Neural cell (in vitro differentiated cells): ENCODE measurements around the gene SP4. TPM values are rescaled to one million over a fixed set of nuclear protein-coding genes. Genes with fewer than 3 reads are reported as not detected.

Experiments
- H2AFZ ChIP-seq: fragments of 200-600, 300-800 bp; sonication (generic), shearing (Covaris generic); 2 replicates; pipeline ENCODE4 v1.6.0; 2014; ENCODE audit warnings: low read depth, mild to moderate bottlenecking, antibody characterized with exemption, low read length, moderate library complexity
- H3F3A ChIP-seq: fragments of 200-600 bp; shearing (Covaris generic); 2 replicates; pipeline ENCODE4 v1.6.1; 2016; ENCODE audit warnings: mild to moderate bottlenecking, moderate library complexity, mixed read lengths, antibody characterized with exemption, low read length; ENCODE audit not compliant: insufficient read depth, poor library complexity, severe bottlenecking
- H3K27ac ChIP-seq: fragments of 200-600, 300-800 bp; sonication (generic), shearing (Covaris generic); 2 replicates; pipeline ENCODE4 v1.5.1; 2014; ENCODE audit warnings: mild to moderate bottlenecking, low read length, moderate library complexity
- H3K27me3 ChIP-seq: fragments of 300-800, 200-600 bp; sonication (generic), shearing (Covaris generic); 2 replicates; pipeline ENCODE4 v1.6.0; 2014; ENCODE audit warnings: mild to moderate bottlenecking, low read depth, low read length, moderate library complexity; ENCODE audit not compliant: insufficient read depth
- H3K36me3 ChIP-seq: fragments of 300-800, 200-600 bp; sonication (generic), shearing (Covaris generic); 2 replicates; pipeline ENCODE4 v1.5.1; 2014; ENCODE audit warnings: mild to moderate bottlenecking, antibody characterized with exemption, low read length, moderate library complexity; ENCODE audit not compliant: insufficient read depth
- H3K4me2 ChIP-seq: fragments of 300-800, 200-600 bp; sonication (generic), shearing (Covaris generic); 2 replicates; pipeline ENCODE4 v1.6.0; 2014; ENCODE audit warnings: mild to moderate bottlenecking, low read length
- H3K4me3 ChIP-seq: fragments of 300-800, 200-600 bp; sonication (generic), shearing (Covaris generic); 2 replicates; pipeline ENCODE4 v1.5.1; 2014; ENCODE audit warnings: mild to moderate bottlenecking, low read length, moderate library complexity
- H3K79me2 ChIP-seq: fragments of 200-600 bp; shearing (Covaris generic); replicated peaks from 2 replicates; pipeline ENCODE4 v1.6.0; 2014; ENCODE audit warnings: mild to moderate bottlenecking, low read length, moderate library complexity; ENCODE audit not compliant: insufficient read depth
- H3K9ac ChIP-seq: fragments of 300-800, 200-600 bp; sonication (generic), shearing (Covaris generic); 2 replicates; pipeline ENCODE4 v1.6.1; 2016; ENCODE audit warnings: mild to moderate bottlenecking, low read length, mixed read lengths
- H3K9me2 ChIP-seq: fragments of 200-600 bp; shearing (Covaris generic); 2 replicates; pipeline ENCODE4 v1.6.1; 2016; ENCODE audit warnings: mild to moderate bottlenecking, low read length, mixed read lengths; ENCODE audit not compliant: insufficient read depth
- H3K9me3 ChIP-seq: fragments of 200-600, 300-800 bp; sonication (generic), shearing (Covaris generic); 2 replicates; pipeline ENCODE4 v1.6.1; 2016; ENCODE audit warnings: mild to moderate bottlenecking, mixed run types, low read length, moderate library complexity, mixed read lengths
- H4K20me1 ChIP-seq: fragments of 200-600 bp; shearing (Covaris generic); 2 replicates; pipeline ENCODE4 v1.6.1; 2016; ENCODE audit warnings: mild to moderate bottlenecking, mixed run types; ENCODE audit not compliant: insufficient read depth
- CTCF ChIP-seq: fragments of 450-650 bp; IDR thresholded peaks from 2 replicates; pipeline ENCODE4 v1.5.1; 2014; ENCODE audit warnings: antibody characterized with exemption, mild to moderate bottlenecking, moderate library complexity; ENCODE audit not compliant: poor library complexity, severe bottlenecking
- EP300 ChIP-seq: fragments of 450-650 bp; conservative IDR thresholded peaks from 2 replicates; pipeline ENCODE4 v1.6.1; 2014; ENCODE audit warnings: antibody characterized with exemption, mild to moderate bottlenecking, moderate library complexity; ENCODE audit not compliant: poor library complexity, severe bottlenecking
- EZH2 ChIP-seq: fragments of 200-600, 300-800 bp; shearing (Covaris generic), sonication (generic); IDR thresholded peaks from 2 replicates; pipeline ENCODE4 v1.6.1; 2014; ENCODE audit warnings: antibody characterized with exemption, low read length, borderline replicate concordance, mild to moderate bottlenecking; ENCODE audit not compliant: insufficient read depth, poor library complexity, severe bottlenecking
- MXI1 ChIP-seq: fragments of 450-650 bp; conservative IDR thresholded peaks from 2 replicates; pipeline ENCODE4 v1.6.1; 2014; ENCODE audit warnings: antibody characterized with exemption, mild to moderate bottlenecking; ENCODE audit not compliant: poor library complexity, severe bottlenecking
- POLR2AphosphoS5 ChIP-seq: IDR thresholded peaks from 2 replicates; pipeline ENCODE4 v1.6.1; 2012
- RAD21 ChIP-seq: fragments of 450-650 bp; conservative IDR thresholded peaks from 2 replicates; pipeline ENCODE4 v1.6.1; 2014; ENCODE audit warnings: antibody characterized with exemption, mild to moderate bottlenecking, moderate library complexity
- REST ChIP-seq: IDR thresholded peaks from 2 replicates; pipeline ENCODE4 v1.6.1; 2012; ENCODE audit warnings: borderline replicate concordance
- SMC3 ChIP-seq: fragments of 450-650 bp; conservative IDR thresholded peaks from 2 replicates; pipeline ENCODE4 v1.6.1; 2014; ENCODE audit warnings: antibody characterized with exemption, mild to moderate bottlenecking, moderate library complexity; ENCODE audit not compliant: poor library complexity
- TAF1 ChIP-seq: IDR thresholded peaks from 2 replicates; pipeline ENCODE4 v1.6.1; 2012; ENCODE audit warnings: low read depth
- polyA plus RNA-seq: library from polyadenylated mRNA; depleted of rRNA; stranded (reverse); fragments of >200 nt; gene quantifications from 2 replicates; pipeline ENCODE4 v1.2.3, GENCODE V29; 2014

SP4 gene
- polyA plus RNA-seq, 1 donor from 2014 or later: 27.8 TPM

- Histone ChIP-seq H3K4me3 (peak overlapping the region; percentile 84), H4K20me1 (peaks cover 6% of the 10 kb centered on the region), H3K9me2 (no peaks in the 10 kb centered on the region), H3K27me3 (no peaks in the 10 kb centered on the region), H3F3A (no peaks in the 10 kb centered on the region), H3K9ac (peak overlapping the region; percentile 90), H3K79me2 (peaks cover 40% of the 10 kb centered on the region), H3K9me3 (no peaks in the 10 kb centered on the region), H3K4me2 (no peak overlapping the region), H2AFZ (peak overlapping the region; percentile 74), H3K36me3 (no peaks in the 10 kb centered on the region), H3K27ac (peak overlapping the region; percentile 95)
- TF ChIP-seq SMC3 (no peak), RAD21 (peak; percentile 5), EZH2 (no peak), POLR2AphosphoS5 (peak; percentile 74), EP300 (peak; percentile 54), TAF1 (no peak), CTCF (peak; percentile 64), REST (peak; percentile 23), MXI1 (peak; percentile 100)
Measured at GRCh38 chr7:21427182-21427870, 557 bp upstream of the SP4 start.

- Histone ChIP-seq H2AFZ (peak overlapping the region; percentile 73), H3K4me3 (peak overlapping the region; percentile 84), H3F3A (no peaks in the 10 kb centered on the region), H3K9ac (peak overlapping the region; percentile 90), H3K27me3 (no peaks in the 10 kb centered on the region), H3K9me3 (no peaks in the 10 kb centered on the region), H3K79me2 (peaks cover 52% of the 10 kb centered on the region), H3K4me2 (peak overlapping the region; percentile 63), H3K27ac (peak overlapping the region; percentile 95), H4K20me1 (peaks cover 6% of the 10 kb centered on the region), H3K36me3 (no peaks in the 10 kb centered on the region), H3K9me2 (no peaks in the 10 kb centered on the region)
- TF ChIP-seq POLR2AphosphoS5: no peak
- no peak for TF ChIP-seq SMC3
- TF ChIP-seq CTCF: no peak
- TF ChIP-seq EZH2: no peak
- no peak for TF ChIP-seq EP300
- no peak for TF ChIP-seq REST
- no peak for TF ChIP-seq MXI1
- TF ChIP-seq RAD21: no peak
Measured at GRCh38 chr7:21428659-21428941, 717 bp downstream of the SP4 start.
